Thyroid gland (tissue), 4 donors: ENCODE results near the gene UGT1A6.

ENCODE experiments used
- POLR2A ChIP-seq, 2 donors: fragments of 450-650 bp; IDR thresholded peaks; one replicate each; pipeline ENCODE4 v1.6.1; 2017; ENCODE audit warnings: antibody characterized with exemption in 2 of 2, mild to moderate bottlenecking in 2 of 2, moderate library complexity in 1 of 2
- TF ChIP-seq, protein P1 (sequence below), 6 experiments: fragments of 200-600 bp in 3 of 6; fragments of 450-650 bp in 3 of 6; sonication (generic) in 3 of 6; IDR thresholded peaks; one replicate each; pipeline ENCODE4 v1.5.1; 2016 to 2019; ENCODE audit warnings: antibody characterized with exemption in 6 of 6, mild to moderate bottlenecking in 2 of 6, inconsistent platforms in 1 of 6, moderate library complexity in 1 of 6

DNA sequence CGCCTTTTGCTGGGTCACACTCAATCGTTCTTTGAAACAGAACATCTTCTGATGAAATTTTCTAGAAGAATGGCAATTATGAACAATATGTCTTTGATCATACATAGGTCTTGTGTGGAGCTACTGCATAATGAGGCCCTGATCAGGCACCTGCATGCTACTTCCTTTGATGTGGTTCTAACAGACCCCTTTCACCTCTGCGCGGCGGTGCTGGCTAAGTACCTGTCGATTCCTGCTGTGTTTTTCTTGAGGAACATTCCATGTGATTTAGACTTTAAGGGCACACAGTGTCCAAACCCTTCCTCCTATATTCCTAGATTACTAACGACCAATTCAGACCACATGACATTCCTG, 20.5 kb downstream of the UGT1A6 start:
- TF ChIP-seq, protein P1, sequence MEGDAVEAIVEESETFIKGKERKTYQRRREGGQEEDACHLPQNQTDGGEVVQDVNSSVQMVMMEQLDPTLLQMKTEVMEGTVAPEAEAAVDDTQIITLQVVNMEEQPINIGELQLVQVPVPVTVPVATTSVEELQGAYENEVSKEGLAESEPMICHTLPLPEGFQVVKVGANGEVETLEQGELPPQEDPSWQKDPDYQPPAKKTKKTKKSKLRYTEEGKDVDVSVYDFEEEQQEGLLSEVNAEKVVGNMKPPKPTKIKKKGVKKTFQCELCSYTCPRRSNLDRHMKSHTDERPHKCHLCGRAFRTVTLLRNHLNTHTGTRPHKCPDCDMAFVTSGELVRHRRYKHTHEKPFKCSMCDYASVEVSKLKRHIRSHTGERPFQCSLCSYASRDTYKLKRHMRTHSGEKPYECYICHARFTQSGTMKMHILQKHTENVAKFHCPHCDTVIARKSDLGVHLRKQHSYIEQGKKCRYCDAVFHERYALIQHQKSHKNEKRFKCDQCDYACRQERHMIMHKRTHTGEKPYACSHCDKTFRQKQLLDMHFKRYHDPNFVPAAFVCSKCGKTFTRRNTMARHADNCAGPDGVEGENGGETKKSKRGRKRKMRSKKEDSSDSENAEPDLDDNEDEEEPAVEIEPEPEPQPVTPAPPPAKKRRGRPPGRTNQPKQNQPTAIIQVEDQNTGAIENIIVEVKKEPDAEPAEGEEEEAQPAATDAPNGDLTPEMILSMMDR (IDR thresholded peaks at IDR 0.05): no peak
- TF ChIP-seq POLR2A (IDR thresholded peaks at IDR 0.05): no peak
